OCI-LY7 (cell line): Measurements from ENCODE around the gene FBXW8.

Experiments used
- CTCF ChIP-seq: fragments of 200-600 bp; sonication (generic); conservative IDR thresholded peaks from 2 replicates; pipeline ENCODE4 v1.5.1; 2014; ENCODE audit warnings: mild to moderate bottlenecking, antibody characterized with exemption, low read length, moderate library complexity, mixed read lengths
- EZH2phosphoT487 ChIP-seq: fragments of 200-600 bp; sonication (generic); IDR thresholded peaks from 2 replicates; pipeline ENCODE4 v1.6.1; 2018; ENCODE audit warnings: low read depth, borderline replicate concordance, mild to moderate bottlenecking, mixed run types, antibody characterized with exemption, low read length, moderate library complexity, mixed read lengths

- no peak for TF ChIP-seq CTCF
- TF ChIP-seq EZH2phosphoT487, result no peak
These were observed 4.5 kb upstream of the FBXW8 start for GRCh38 chr12:116906285-116906684.
